ACC112 (cell line): Measurements from ENCODE around the gene ALOXE3.
A peak's percentile ranks its signal among the peaks of the same experiment; 100 is the strongest.

ENCODE experiments used
- H2AFZ ChIP-seq: fragments of 200-600 bp; sonication (generic); one replicate; pipeline ENCODE4 v1.6.0; 2017; ENCODE audit warnings: antibody characterized with exemption, low read length; ENCODE audit not compliant: unreplicated experiment
- H3K27ac ChIP-seq: fragments of 200-600 bp; sonication (generic); 2 replicates; pipeline ENCODE4 v1.5.1; 2014; ENCODE audit warnings: low read depth, mild to moderate bottlenecking, antibody characterized with exemption, low read length, moderate library complexity
- H3K27me3 ChIP-seq: fragments of 200-600 bp; sonication (generic); 2 replicates; pipeline ENCODE4 v1.6.1; 2014; ENCODE audit warnings: mild to moderate bottlenecking, antibody characterized with exemption, low read length, moderate library complexity, mixed read lengths; ENCODE audit not compliant: insufficient read depth
- H3K36me3 ChIP-seq: fragments of 200-600 bp; sonication (generic); 2 replicates; pipeline ENCODE4 v1.6.1; 2016; ENCODE audit warnings: mild to moderate bottlenecking, antibody characterized with exemption, low read length, moderate library complexity, mixed read lengths; ENCODE audit not compliant: insufficient read depth
- H3K4me1 ChIP-seq: fragments of 200-600 bp; sonication (generic); one replicate; pipeline ENCODE4 v1.6.1; 2016; ENCODE audit warnings: low read length, mixed read lengths; ENCODE audit not compliant: insufficient read depth, unreplicated experiment, control insufficient read depth
- H3K4me3 ChIP-seq: fragments of 200-600 bp; sonication (generic); 2 replicates; pipeline ENCODE4 v1.5.1; 2014; ENCODE audit warnings: mild to moderate bottlenecking, low read depth, low read length
- H3K79me2 ChIP-seq: fragments of 200-600 bp; sonication (generic); one replicate; pipeline ENCODE4 v1.6.0; 2016; ENCODE audit warnings: low read length; ENCODE audit not compliant: control insufficient read depth, unreplicated experiment, insufficient read depth

ALOXE3 gene

DNA sequence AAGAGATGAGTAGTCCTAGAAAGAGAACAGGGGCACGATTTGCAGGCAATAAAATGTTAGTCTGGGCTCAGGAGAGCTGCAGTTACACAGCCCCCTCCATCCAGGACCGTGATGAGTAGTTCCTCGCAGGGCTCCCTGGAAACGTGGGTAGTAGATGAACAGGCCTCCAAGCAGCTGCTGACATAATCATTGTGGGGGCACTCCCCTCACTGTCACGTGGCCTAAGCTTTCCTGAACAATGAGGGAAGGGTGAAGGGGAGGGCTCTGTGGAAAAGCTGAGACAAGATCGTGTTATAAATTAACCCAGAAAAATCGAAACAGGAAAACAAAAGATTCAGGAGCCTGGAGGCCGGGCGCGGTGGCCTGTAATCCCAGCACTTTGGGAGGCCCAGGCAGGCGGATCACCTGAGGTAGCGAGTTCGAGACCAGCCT lies 35.2 kb upstream of the ALOXE3 start:
- Histone ChIP-seq H3K4me3 (peak overlapping the region; percentile 89), H3K79me2 (peaks cover 57% of the 10 kb centered on the region), H2AFZ (no peak overlapping the region), H3K36me3 (peaks cover 21% of the 10 kb centered on the region; the same call in 1 of the 2 replicates), H3K4me1 (peaks cover 27% of the 10 kb centered on the region), H3K27ac (peak overlapping the region; percentile 99), H3K27me3 (no peaks in the 10 kb centered on the region)

DNA sequence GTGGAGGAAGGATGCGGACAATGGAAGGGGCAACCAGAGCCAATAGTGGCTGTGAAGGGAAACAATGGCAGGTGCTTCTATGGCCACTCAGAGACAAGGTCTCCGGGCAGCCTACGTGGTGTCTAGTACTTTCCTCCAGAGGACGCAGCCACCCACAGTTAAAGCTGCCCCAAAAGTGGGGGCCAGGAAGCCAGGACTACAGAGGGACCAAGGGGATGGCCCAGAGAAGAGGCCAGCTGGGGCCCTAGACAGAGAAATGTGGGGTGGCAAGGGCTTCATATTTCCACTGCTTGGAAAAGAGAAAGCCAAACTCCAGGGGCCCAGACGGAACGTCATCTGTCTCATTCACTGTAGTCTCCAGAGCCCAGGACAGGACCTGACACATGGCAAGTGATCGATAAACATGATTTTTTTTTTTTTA lies 34.7 kb upstream of the ALOXE3 start:
- Histone ChIP-seq H3K4me1 (peaks cover 27% of the 10 kb centered on the region), H3K27me3 (no peaks in the 10 kb centered on the region), H2AFZ (no peak overlapping the region), H3K27ac (peak overlapping the region; percentile 99), H3K36me3 (peaks cover 26% of the 10 kb centered on the region; the same call in 1 of the 2 replicates), H3K4me3 (peak overlapping the region; percentile 89), H3K79me2 (peaks cover 57% of the 10 kb centered on the region)

DNA sequence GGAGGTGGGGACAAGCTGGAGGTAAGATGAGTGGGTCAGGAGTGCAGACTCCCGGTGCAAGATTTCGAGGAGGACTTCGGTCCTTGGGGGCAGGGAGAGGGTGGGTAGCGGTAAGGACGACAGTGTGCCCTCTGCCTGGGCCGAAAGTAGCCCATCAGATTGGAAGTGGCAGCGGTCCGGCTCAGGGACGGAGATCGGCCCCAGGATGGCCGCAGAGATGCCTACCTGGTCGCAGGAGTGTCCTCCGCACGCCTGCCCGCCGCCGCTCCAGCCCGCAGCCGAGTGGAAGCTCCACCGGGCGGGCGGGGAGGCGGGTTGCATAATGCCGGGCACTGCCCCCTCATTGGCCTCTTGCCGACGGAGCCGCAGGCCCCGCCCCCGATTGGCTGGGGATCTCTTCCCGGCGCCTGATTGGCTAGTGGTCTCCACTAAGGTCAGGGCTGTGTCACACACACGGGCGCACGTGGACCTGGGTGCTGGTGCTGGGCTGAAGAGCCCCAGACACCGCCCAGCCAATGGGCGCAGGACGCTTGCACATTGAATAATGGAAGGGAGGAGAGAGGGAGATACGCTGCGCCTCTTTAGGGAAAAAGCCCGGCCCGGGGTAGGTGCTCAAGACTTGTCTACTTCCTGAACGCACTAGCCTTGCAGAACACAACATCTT lies 33.9 kb upstream of the ALOXE3 start, which contains the start of gene PER1:
Gene PER1 (minus strand): TSS at position 293 of the 664 bp plus-strand sequence. CDS start 1,698 bp downstream, outside the sequence.
- Histone ChIP-seq H3K79me2 (peaks cover 57% of the 10 kb centered on the region), H3K27ac (peak within 1 kb of the TSS; percentile 99), H3K4me3 (peak within 1 kb of the TSS; percentile 89), H3K36me3 (peaks cover 32% of the 10 kb centered on the region; the same call in 1 of the 2 replicates), H2AFZ (no peak within 1 kb of the TSS), H3K4me1 (peaks cover 27% of the 10 kb centered on the region), H3K27me3 (no peaks in the 10 kb centered on the region)

DNA sequence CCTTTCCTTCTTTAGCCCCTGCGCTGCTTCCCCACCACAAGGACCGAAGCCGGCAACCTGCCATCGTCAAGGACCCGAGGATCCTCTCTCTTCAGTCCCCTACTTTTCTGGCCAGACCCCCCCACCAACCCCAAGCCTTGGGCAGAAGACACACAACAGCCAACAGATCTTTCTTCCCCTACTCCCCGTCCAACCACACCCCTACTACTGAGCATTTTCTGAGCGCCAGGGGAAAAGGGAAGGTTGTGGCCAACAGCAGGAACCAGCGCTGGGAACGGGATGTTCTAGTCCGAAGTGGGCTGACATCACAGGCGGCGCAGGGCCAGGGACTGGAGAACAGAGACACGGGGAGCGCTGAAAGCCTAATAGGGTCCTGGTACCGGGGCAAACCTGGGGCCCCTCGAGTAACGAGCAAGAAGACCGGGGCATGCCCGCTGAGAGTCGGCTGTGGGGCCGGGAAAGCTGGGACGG lies 33.4 kb upstream of the ALOXE3 start:
- Histone ChIP-seq H3K27me3 (no peaks in the 10 kb centered on the region), H3K36me3 (peaks cover 37% of the 10 kb centered on the region; the same call in 1 of the 2 replicates), H3K4me3 (peak overlapping the region; percentile 89), H3K79me2 (peaks cover 57% of the 10 kb centered on the region), H3K27ac (peak overlapping the region; percentile 99), H2AFZ (no peak overlapping the region), H3K4me1 (peaks cover 22% of the 10 kb centered on the region)

DNA sequence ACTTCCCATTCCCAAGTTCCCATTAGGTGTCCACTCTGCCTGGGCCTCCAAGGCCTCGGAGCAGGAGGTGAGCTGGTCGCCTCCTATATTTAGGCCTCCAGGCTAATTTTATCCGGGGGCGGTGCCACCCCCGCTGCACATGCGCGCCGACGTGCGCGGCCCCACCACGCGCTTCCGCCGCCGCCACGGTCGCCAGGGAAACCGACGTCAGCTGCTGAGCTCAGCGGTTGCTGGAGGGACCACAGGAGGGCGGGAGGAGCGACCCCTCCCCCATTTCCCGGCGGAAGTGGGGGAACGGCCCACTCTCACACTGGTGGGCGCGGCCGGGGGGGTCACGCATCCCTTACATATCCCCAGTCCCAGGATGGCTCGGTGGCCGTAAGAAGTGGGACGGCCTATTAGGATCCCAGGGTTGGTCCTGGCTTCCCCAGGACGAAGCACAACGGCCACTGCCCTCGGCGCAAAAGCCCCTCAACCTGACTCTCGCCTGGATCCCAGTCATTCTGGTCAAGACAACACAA lies 32.9 kb upstream of the ALOXE3 start:
- peak overlapping the region; percentile 99 for H3K27ac ChIP-seq
- H3K79me2 ChIP-seq, result peaks cover 57% of the 10 kb centered on the region
- H3K4me3 ChIP-seq, result peak overlapping the region; percentile 89
- H3K4me1 ChIP-seq, result peaks cover 22% of the 10 kb centered on the region
- H2AFZ ChIP-seq, result no peak overlapping the region
- H3K36me3 ChIP-seq, result peaks cover 42% of the 10 kb centered on the region; the same call in 1 of the 2 replicates
- H3K27me3 ChIP-seq, result no peaks in the 10 kb centered on the region

DNA sequence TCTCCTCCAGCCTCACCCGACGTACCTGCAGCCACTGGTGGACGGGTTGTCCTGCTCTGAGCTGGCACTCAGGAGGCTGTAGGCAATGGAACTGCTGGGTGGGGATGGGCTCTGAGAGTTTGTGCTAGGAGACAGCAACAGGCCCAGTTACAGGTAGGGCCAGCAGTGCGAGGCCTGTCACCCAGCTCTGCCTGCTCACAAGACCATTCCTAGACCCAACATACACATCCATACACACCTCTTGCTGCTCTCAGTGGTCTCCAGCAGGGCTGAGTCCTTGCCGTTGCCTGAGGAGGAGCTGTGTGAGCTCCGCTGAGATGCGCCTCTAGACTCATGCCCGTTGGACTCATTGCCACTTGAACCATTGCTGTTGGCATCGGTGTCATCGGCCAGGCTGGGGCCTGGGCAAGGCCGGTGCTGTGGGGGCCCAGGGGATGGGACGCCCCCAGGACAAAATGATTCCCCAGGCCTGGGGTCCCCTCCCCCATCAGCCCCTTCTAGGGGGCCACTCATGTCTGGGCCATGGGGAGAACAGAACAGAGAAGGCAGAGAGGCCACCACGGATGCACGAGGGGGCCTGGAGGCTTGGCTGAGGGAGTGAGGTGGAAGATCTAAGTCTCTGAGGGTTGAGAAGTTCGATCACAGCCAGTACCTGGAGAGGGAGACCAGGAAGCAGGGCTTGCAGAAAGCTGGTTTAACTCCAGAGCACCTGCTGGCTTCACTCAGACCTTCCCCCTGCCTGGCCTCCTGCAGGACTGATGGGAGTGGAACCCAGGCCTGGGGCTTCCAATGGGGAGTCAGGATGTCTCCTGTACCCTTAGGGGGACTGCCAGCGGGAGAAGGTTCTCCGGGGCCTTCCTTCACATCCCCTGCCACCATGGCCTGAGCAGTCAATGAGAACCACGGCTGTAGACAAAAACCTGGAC lies 32.1 kb upstream of the ALOXE3 start:
- Histone ChIP-seq H3K79me2 (peaks cover 50% of the 10 kb centered on the region), H3K27ac (peak overlapping the region; percentile 99), H3K4me3 (peak overlapping the region; percentile 89), H3K4me1 (peaks cover 22% of the 10 kb centered on the region), H2AFZ (no peak overlapping the region), H3K27me3 (no peaks in the 10 kb centered on the region), H3K36me3 (peaks cover 49% of the 10 kb centered on the region; the same call in 1 of the 2 replicates)

DNA sequence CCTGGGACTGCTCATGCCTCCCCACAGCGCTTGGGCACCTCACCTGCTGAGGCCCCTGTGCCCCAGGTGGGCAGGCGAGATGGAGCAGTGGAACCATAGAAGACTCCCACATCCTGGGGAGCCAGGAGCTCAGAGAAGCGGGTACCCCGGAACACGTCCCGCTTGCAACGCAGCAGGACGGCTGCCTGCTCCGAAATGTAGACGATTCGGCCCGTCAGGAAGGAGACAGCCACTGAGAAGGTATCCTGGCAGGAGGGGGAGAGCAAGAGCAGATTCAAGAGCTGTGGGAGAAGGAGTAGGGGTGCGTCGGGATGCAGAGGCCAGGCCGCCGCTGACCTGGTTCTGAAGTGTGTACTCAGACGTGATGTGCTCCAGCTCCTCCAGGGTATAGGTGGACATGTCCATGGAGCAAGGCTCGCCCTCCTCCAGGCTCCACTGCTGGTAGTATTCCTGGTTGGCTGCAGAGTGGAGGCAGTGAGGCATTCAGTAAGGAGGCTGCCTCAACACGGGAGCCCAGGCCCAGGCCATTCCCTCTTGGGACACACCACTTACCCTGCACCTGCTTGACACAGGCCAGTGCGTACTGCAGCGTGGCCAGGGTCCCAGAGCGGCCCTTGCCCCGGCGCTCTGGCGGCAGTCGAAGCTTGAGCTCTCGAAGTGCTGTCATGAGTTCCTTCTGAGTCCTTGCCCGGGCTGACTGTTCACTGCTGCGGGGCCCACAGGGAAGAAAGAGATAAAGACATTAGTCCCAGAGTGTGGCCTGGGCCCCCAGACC lies 31.3 kb upstream of the ALOXE3 start:
- H3K4me1 ChIP-seq, result peaks cover 22% of the 10 kb centered on the region
- peaks cover 42% of the 10 kb centered on the region for H3K79me2 ChIP-seq
- H3K27ac ChIP-seq, result no peak overlapping the region
- H3K36me3 ChIP-seq, result peaks cover 51% of the 10 kb centered on the region; the same call in 1 of the 2 replicates
- no peak overlapping the region for H2AFZ ChIP-seq
- no peak overlapping the region for H3K4me3 ChIP-seq
- no peaks in the 10 kb centered on the region for H3K27me3 ChIP-seq

DNA sequence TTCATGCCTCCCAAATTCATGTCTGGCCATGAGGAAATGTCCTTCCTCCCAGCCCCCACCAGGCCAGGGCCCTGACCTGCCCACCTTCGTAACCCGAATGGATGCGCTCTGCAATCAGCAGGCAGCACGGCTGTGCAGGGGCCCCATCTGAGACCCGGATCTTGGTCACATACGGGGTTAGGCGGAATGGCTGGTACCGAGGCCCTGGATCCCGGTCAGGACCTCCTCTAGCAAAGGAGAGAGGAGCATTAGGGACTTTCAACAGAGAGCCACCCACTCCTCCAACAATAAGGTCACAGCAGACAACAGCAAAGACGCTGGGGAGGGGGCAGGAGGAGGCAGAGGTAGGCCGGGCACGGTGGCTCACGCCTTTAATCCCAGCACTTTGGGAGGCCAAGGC lies 30.2 kb upstream of the ALOXE3 start:
- Histone ChIP-seq H2AFZ (no peak overlapping the region), H3K36me3 (peaks cover 51% of the 10 kb centered on the region; the same call in 1 of the 2 replicates), H3K4me1 (peaks cover 18% of the 10 kb centered on the region), H3K27me3 (no peaks in the 10 kb centered on the region), H3K79me2 (peaks cover 40% of the 10 kb centered on the region), H3K4me3 (no peak overlapping the region), H3K27ac (no peak overlapping the region)

DNA sequence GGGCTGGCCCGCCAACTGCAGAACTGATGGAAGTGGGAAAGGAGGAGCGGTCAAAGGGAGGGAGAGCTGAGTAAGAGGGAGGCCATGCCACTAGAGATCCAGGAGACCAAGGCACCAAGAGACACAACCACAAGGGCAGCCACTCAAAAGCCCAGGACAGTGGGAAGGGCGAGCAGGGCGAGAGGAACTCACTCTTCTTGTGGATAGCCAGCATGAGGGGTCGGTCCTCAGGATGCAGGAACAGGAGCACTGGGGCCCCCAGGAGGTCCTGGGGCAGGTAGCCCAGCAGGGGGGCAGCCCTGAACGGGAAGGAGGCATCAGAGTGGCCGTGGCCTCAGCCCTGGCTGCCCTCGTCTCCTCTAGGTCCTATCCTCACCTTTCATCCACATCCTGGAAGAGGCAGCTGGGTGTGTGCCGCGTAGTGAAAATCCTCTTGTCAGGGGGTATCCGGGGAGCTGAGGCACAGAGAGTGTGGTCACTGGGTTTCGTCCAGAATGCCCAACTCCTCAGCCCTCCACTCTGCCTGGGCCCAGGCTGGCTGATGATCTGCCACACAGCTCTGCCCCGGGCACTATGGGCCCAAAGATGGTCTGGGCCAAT lies 29.6 kb upstream of the ALOXE3 start:
- Histone ChIP-seq H2AFZ (no peak overlapping the region), H3K79me2 (peaks cover 35% of the 10 kb centered on the region), H3K4me3 (no peak overlapping the region), H3K27ac (no peak overlapping the region), H3K36me3 (peaks cover 51% of the 10 kb centered on the region; the same call in 1 of the 2 replicates), H3K4me1 (peaks cover 12% of the 10 kb centered on the region), H3K27me3 (no peaks in the 10 kb centered on the region)
